OCI-LY1 (cell line): ENCODE data around the gene FNDC5.

Experiments used
- H2AFZ ChIP-seq: fragments of 200-600 bp; sonication (generic), shearing (Covaris generic); 2 replicates; pipeline ENCODE4 v1.6.0; 2014; ENCODE audit warnings: antibody characterized with exemption, mild to moderate bottlenecking, low read length
- H3F3A ChIP-seq: fragments of 200-600 bp; sonication (generic), shearing (Covaris generic); 2 replicates; pipeline ENCODE4 v1.6.0; 2014; ENCODE audit warnings: mild to moderate bottlenecking, antibody characterized with exemption, low read length, moderate library complexity; ENCODE audit not compliant: insufficient read depth
- H3K27ac ChIP-seq: fragments of 200-600 bp; sonication (generic); 2 replicates; pipeline ENCODE4 v1.5.1; 2014; ENCODE audit warnings: low read length, mixed run types, mild to moderate bottlenecking, low read depth; ENCODE audit not compliant: poor library complexity, severe bottlenecking
- H3K27me3 ChIP-seq: fragments of 200-600 bp; sonication (generic); 2 replicates; pipeline ENCODE4 v1.6.0; 2014; ENCODE audit warnings: antibody characterized with exemption, mild to moderate bottlenecking, low read length, moderate library complexity; ENCODE audit not compliant: insufficient read depth
- H3K36me3 ChIP-seq: fragments of 200-600 bp; sonication (generic); 2 replicates; pipeline ENCODE4 v1.6.1; 2014; ENCODE audit warnings: mild to moderate bottlenecking, antibody characterized with exemption, low read length, moderate library complexity, mixed read lengths; ENCODE audit not compliant: insufficient read depth
- H3K4me1 ChIP-seq: fragments of 200-600 bp; sonication (generic); 2 replicates; pipeline ENCODE4 v1.5.1; 2014; ENCODE audit warnings: mild to moderate bottlenecking, low read length, moderate library complexity; ENCODE audit not compliant: insufficient read depth, severe bottlenecking
- H3K4me2 ChIP-seq: fragments of 200-600 bp; sonication (generic), shearing (Covaris generic); 2 replicates; pipeline ENCODE4 v1.6.1; 2014; ENCODE audit warnings: low read length
- H3K4me3 ChIP-seq: fragments of 200-600 bp; sonication (generic); 2 replicates; pipeline ENCODE4 v1.5.1; 2014; ENCODE audit warnings: low read length, low read depth, mild to moderate bottlenecking, mixed read lengths; ENCODE audit not compliant: poor library complexity, severe bottlenecking
- H3K79me2 ChIP-seq: fragments of 200-600 bp; shearing (Covaris generic); 2 replicates; pipeline ENCODE4 v1.6.1; 2016; ENCODE audit warnings: mixed run types, low read length, mixed read lengths; ENCODE audit not compliant: insufficient read depth
- H3K9ac ChIP-seq: fragments of 200-600 bp; sonication (generic), shearing (Covaris generic); 2 replicates; pipeline ENCODE4 v1.6.1; 2014; ENCODE audit warnings: mild to moderate bottlenecking, low read length, mixed read lengths
- H3K9me2 ChIP-seq: fragments of 200-600 bp; sonication (generic), shearing (Covaris generic); 2 replicates; pipeline ENCODE4 v1.6.1; 2014; ENCODE audit warnings: low read depth, mild to moderate bottlenecking, low read length, mixed read lengths
- H3K9me3 ChIP-seq: fragments of 200-600 bp; shearing (Covaris generic); 2 replicates; pipeline ENCODE4 v1.6.1; 2014; ENCODE audit warnings: low read length, mixed read lengths
- H4K20me1 ChIP-seq: fragments of 200-600 bp; sonication (generic), shearing (Covaris generic); 2 replicates; pipeline ENCODE4 v1.6.0; 2016; ENCODE audit warnings: mild to moderate bottlenecking, low read length; ENCODE audit not compliant: insufficient read depth
- EZH2 ChIP-seq: fragments of 200-600 bp; sonication (generic), shearing (Covaris generic); IDR thresholded peaks from 2 replicates; pipeline ENCODE4 v1.8.0; 2017; ENCODE audit warnings: borderline replicate concordance, mixed run types, mild to moderate bottlenecking, antibody characterized with exemption, low read length, moderate library complexity, mixed read lengths
- TF ChIP-seq, protein P1 (sequence below): fragments of 200-600 bp; sonication (generic), shearing (Covaris generic); IDR thresholded peaks from 2 replicates; pipeline ENCODE4 v1.5.1; 2017; ENCODE audit warnings: mild to moderate bottlenecking, antibody characterized with exemption, low read length, moderate library complexity, mixed read lengths

The FNDC5 gene

DNA sequence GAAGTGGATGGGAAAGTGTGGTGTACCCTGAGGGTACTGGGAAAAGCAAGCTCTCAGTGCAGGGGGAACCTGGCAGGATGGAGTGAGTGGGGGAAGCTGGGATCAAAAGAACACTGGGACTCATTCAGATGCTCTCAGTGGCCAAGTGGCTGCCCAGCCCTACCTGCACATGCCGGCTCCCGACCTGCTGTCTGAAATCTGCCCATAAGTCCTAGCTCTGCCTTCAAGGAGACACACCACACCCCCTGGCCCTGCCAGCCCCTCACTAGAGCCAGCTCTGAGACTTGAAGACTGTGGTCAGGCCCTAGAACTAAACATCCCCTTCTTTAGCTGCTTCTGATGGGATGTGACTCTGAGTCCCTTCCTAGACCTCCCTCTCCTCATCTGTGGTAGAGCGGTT lies 28.2 kb upstream of the FNDC5 start:
- Histone ChIP-seq H3K27me3 (peaks cover 11% of the 10 kb centered on the region; the same call in 1 of the 2 replicates), H3F3A (no peaks in the 10 kb centered on the region), H3K9ac (no peak overlapping the region), H4K20me1 (no peaks in the 10 kb centered on the region), H3K36me3 (no peaks in the 10 kb centered on the region), H3K79me2 (no peaks in the 10 kb centered on the region), H3K4me2 (no peak overlapping the region), H3K27ac (no peak overlapping the region), H2AFZ (no peak overlapping the region), H3K9me2 (no peaks in the 10 kb centered on the region), H3K9me3 (no peaks in the 10 kb centered on the region), H3K4me1 (peaks cover 3% of the 10 kb centered on the region), H3K4me3 (no peak overlapping the region)
- TF ChIP-seq, protein P1, sequence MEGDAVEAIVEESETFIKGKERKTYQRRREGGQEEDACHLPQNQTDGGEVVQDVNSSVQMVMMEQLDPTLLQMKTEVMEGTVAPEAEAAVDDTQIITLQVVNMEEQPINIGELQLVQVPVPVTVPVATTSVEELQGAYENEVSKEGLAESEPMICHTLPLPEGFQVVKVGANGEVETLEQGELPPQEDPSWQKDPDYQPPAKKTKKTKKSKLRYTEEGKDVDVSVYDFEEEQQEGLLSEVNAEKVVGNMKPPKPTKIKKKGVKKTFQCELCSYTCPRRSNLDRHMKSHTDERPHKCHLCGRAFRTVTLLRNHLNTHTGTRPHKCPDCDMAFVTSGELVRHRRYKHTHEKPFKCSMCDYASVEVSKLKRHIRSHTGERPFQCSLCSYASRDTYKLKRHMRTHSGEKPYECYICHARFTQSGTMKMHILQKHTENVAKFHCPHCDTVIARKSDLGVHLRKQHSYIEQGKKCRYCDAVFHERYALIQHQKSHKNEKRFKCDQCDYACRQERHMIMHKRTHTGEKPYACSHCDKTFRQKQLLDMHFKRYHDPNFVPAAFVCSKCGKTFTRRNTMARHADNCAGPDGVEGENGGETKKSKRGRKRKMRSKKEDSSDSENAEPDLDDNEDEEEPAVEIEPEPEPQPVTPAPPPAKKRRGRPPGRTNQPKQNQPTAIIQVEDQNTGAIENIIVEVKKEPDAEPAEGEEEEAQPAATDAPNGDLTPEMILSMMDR, result no peak
- TF ChIP-seq EZH2, result no peak

DNA sequence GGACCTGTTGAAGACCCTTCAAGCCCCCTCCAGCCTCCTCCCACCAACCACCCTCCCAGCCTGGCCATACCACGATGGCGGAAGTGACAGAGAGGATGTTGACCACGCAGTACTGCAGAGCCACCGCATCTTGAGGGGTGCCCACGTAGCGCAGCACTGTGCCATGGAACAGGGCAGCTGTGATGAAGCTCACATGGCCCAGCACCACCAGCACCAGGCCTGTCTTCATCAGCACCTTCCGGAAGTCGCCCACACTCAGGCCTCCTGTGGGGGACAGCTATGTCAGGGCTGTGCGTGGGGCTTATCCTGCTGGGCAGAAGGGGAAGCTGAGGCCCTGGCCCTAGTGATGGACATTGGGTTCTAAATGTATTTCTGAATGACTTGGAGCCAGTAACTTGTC lies 27.3 kb upstream of the FNDC5 start:
- Histone ChIP-seq H3K27me3 (peaks cover 11% of the 10 kb centered on the region; the same call in 1 of the 2 replicates), H3K79me2 (no peaks in the 10 kb centered on the region), H3K9ac (no peak overlapping the region), H3K4me3 (no peak overlapping the region), H3K4me1 (peaks cover 3% of the 10 kb centered on the region), H3K9me2 (no peaks in the 10 kb centered on the region), H4K20me1 (no peaks in the 10 kb centered on the region), H3K4me2 (no peak overlapping the region), H3K9me3 (no peaks in the 10 kb centered on the region), H3K27ac (no peak overlapping the region), H3F3A (no peaks in the 10 kb centered on the region), H2AFZ (no peak overlapping the region), H3K36me3 (no peaks in the 10 kb centered on the region)
- TF ChIP-seq EZH2, result no peak
- TF ChIP-seq, protein P1, result no peak

DNA sequence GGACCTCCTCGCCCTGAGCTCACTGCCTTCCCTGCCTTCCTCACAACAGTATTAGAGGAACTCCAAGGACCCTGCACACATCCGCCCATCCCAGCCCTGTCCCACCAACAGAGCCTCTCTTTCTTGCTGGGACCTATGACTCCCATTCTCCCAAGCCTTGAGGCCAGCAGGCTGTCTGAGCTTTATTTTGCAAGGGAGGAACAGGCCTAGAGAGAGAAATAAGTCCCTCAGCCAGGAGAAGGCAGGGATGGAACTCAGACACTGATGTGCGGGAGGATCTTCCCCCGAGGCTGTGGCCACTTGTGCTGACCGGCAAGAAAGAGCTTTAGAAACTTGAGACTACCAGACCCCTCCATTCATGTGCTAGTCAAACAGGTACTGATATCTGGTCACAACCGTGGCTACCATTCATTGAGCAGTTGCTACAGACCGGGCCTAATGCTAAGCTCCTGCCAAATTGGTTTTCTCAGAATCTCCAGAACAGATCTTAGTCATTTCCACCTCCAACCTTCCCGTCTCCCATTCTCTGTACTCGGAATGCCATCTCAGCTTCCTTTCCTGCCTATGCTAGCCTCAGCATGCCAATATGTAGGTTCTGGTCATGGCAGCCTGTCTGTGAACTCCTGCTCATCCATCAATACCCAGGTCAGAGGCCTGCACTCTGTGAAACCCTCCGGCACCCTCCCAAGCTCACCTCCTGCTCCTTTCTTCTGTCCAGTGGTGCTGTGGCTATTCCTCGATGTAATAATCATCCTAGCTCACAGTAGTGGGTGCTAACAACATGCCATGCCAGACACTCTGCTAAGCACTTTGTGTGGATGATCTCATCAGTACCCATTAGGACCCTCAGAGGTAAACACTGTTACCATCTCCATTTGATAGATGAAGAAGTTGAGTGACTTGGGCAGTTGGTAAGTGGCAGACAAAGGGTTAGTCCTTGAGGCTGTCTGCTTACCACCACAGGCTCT lies 26.7 kb upstream of the FNDC5 start:
- no peak overlapping the region for H2AFZ ChIP-seq
- no peaks in the 10 kb centered on the region for H3K9me2 ChIP-seq
- H3K4me1 ChIP-seq, result peaks cover 3% of the 10 kb centered on the region
- no peaks in the 10 kb centered on the region for H3K36me3 ChIP-seq
- no peak overlapping the region for H3K9ac ChIP-seq
- no peak overlapping the region for H3K27ac ChIP-seq
- no peak overlapping the region for H3K4me2 ChIP-seq
- H3K9me3 ChIP-seq, result no peaks in the 10 kb centered on the region
- no peak overlapping the region for H3K4me3 ChIP-seq
- H3F3A ChIP-seq, result no peaks in the 10 kb centered on the region
- H3K79me2 ChIP-seq, result no peaks in the 10 kb centered on the region
- H4K20me1 ChIP-seq, result no peaks in the 10 kb centered on the region
- peaks cover 8% of the 10 kb centered on the region; the same call in 1 of the 2 replicates for H3K27me3 ChIP-seq
- no peak for TF ChIP-seq EZH2
- TF ChIP-seq, protein P1, result no peak
